Brain pericyte (primary cell): ENCODE data around the gene TSPO2.
A peak's percentile ranks its signal among the peaks of the same experiment; 100 is the strongest.

ENCODE experiments used
- DNase-seq: peaks from one replicate; pipeline ENCODE4 v3.0.0-alpha.2; 2012; ENCODE audit warnings: low read depth, low spot score

Gene TSPO2

GRCh38 chr6:41051873-41052272, 9.6 kb downstream of the TSPO2 start:
- no peak for DNase-seq

GRCh38 chr6:41053041-41053440, 10.8 kb downstream of the TSPO2 start, which contains the start of gene APOBEC2:
APOBEC2 (plus strand) TSS chr6:41053202; CDS start chr6:41053348, 146 bp downstream.
- DNase-seq = no peak

GRCh38 chr6:41054511-41054910, 12.2 kb downstream of the TSPO2 start:
- DNase-seq = no peak

- no peak for DNase-seq
Measured at GRCh38 chr6:41055149-41055548, 12.9 kb downstream of the TSPO2 start.

- no peak for DNase-seq
Measured at GRCh38 chr6:41056768-41057490, 14.7 kb downstream of the TSPO2 start.

- DNase-seq = no peak
Measured at GRCh38 chr6:41058783-41059181, 16.5 kb downstream of the TSPO2 start.

- no peak for DNase-seq
Measured at GRCh38 chr6:41059556-41059955, 17.3 kb downstream of the TSPO2 start.

- DNase-seq = no peak
Measured at GRCh38 chr6:41061196-41061726, 19.0 kb downstream of the TSPO2 start.

GRCh38 chr6:41062056-41062455, 19.8 kb downstream of the TSPO2 start:
- no peak for DNase-seq

GRCh38 chr6:41063884-41064285, 21.6 kb downstream of the TSPO2 start:
- no peak for DNase-seq

- DNase-seq = no peak
Measured at GRCh38 chr6:41064841-41065240, 22.6 kb downstream of the TSPO2 start.

- no peak for DNase-seq
Measured at GRCh38 chr6:41065550-41066026, 23.3 kb downstream of the TSPO2 start.

GRCh38 chr6:41066867-41067304, 24.6 kb downstream of the TSPO2 start:
- peak; percentile 27 for DNase-seq

GRCh38 chr6:41071501-41071922, 29.2 kb downstream of the TSPO2 start:
- DNase-seq = no peak

GRCh38 chr6:41071923-41072835, 29.9 kb downstream of the TSPO2 start, which contains the start of gene OARD1:
OARD1 (minus strand) TSS chr6:41072356; CDS start chr6:41071634, 722 bp downstream.
- DNase-seq = peak; percentile 100

GRCh38 chr6:41072836-41073202, 30.6 kb downstream of the TSPO2 start, which contains the start of gene NFYA:
NFYA (plus strand) TSS chr6:41072974; CDS start chr6:41079090, 6,116 bp downstream.
- no peak for DNase-seq

GRCh38 chr6:41073203-41073967, 31.1 kb downstream of the TSPO2 start:
- DNase-seq = no peak

- DNase-seq = no peak
Measured at GRCh38 chr6:41073968-41074691, 31.9 kb downstream of the TSPO2 start.

- no peak for DNase-seq
Measured at GRCh38 chr6:41074692-41075436, 32.6 kb downstream of the TSPO2 start.
